ENCODE results near the gene KLHL10.

The KLHL10 gene

GRCh38 chr17:41891135-41892020 lies 53.8 kb downstream of the KLHL10 start:
- Histone ChIP-seq H3K4me3 (ENCODE audit: low read depth in 1 of 2, low read length in 2 of 2) (no peak overlapping the region), H3K27ac (ENCODE audit: low read depth, low read length) (no peak overlapping the region), H3K9me3 (ENCODE audit: low read length) (no peaks in the 10 kb centered on the region), H3K4me1 (ENCODE audit: insufficient read depth, low read length) (peaks cover 7% of the 10 kb centered on the region), H3K9ac (ENCODE audit: low read length) (no peak overlapping the region), H3K27me3 (ENCODE audit: control insufficient read depth in 1 of 2, insufficient read depth in 2 of 2, low read length in 2 of 2) (no peaks in the 10 kb centered on the region), H3K36me3 (ENCODE audit: insufficient read depth, low read length) (peaks cover 61% of the 10 kb centered on the region)

DNA sequence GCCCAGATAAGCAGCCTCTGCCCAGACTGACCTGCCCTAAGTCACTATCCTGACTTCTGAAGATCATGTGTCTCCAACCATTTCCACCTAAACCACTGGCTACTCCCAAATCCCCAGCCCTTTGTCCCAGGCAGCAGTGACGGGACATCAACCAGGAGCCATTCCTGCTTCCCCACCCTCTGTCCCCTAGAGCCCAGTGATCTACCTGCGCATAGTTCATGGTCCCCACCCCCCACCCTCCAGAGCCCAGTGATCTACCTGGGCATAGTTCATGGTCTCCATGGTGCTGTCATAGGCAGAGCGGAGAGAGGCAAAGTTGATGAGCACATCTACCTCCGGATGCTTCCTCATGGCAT lies 54.4 kb downstream of the KLHL10 start:
- H3K27ac ChIP-seq (ENCODE audit: low read depth, low read length) = no peak overlapping the region
- no peaks in the 10 kb centered on the region for H3K9me3 ChIP-seq (ENCODE audit: low read length)
- peaks cover 62% of the 10 kb centered on the region for H3K36me3 ChIP-seq (ENCODE audit: insufficient read depth, low read length)
- no peaks in the 10 kb centered on the region for H3K27me3 ChIP-seq (ENCODE audit: control insufficient read depth in 1 of 2, insufficient read depth in 2 of 2, low read length in 2 of 2)
- no peak overlapping the region for H3K9ac ChIP-seq (ENCODE audit: low read length)
- peaks cover 7% of the 10 kb centered on the region for H3K4me1 ChIP-seq (ENCODE audit: insufficient read depth, low read length)
- H3K4me3 ChIP-seq (ENCODE audit: low read depth in 1 of 2, low read length in 2 of 2) = no peak overlapping the region

DNA sequence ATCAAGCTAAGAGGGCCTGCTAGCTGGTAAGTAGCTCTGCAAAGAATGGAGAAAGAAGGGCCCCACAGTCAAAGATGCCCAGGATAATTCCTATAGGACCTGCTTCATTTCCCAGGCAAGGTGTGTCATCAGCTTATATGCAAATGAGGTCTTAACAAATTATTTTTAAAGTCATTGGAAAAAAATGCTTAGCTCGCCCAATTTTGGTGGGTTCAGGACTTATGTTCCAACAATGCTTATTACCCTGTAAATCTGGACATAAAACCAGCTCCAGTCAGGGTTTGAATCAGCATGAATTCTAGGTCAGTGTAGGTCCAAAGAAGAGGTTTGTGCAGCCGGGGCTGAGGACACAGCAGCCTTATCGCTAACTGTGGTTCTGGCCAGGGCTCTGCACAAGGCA lies 55.8 kb downstream of the KLHL10 start:
- Histone ChIP-seq H3K36me3 (ENCODE audit: insufficient read depth, low read length) (peaks cover 57% of the 10 kb centered on the region), H3K9ac (ENCODE audit: low read length) (no peak overlapping the region)

GRCh38 chr17:41894791-41895331 lies 57.2 kb downstream of the KLHL10 start:
- no peak overlapping the region for H3K4me3 ChIP-seq (ENCODE audit: low read depth in 1 of 2, low read length in 2 of 2)
- H3K27ac ChIP-seq (ENCODE audit: low read depth, low read length) = peak overlapping the region; percentile 23
- no peak overlapping the region for H3K9ac ChIP-seq (ENCODE audit: low read length)
- H3K27me3 ChIP-seq (ENCODE audit: control insufficient read depth in 1 of 2, insufficient read depth in 2 of 2, low read length in 2 of 2) = no peaks in the 10 kb centered on the region
- no peaks in the 10 kb centered on the region for H3K9me3 ChIP-seq (ENCODE audit: low read length)
- H3K4me1 ChIP-seq (ENCODE audit: insufficient read depth, low read length) = peaks cover 7% of the 10 kb centered on the region
- peaks cover 54% of the 10 kb centered on the region for H3K36me3 ChIP-seq (ENCODE audit: insufficient read depth, low read length)

More for the DNA sequence above, 55.8 kb downstream of the KLHL10 start:
- peaks cover 7% of the 10 kb centered on the region for H3K4me1 ChIP-seq (ENCODE audit: insufficient read depth, low read length)
- H3K27me3 ChIP-seq (ENCODE audit: control insufficient read depth in 1 of 2, insufficient read depth in 2 of 2, low read length in 2 of 2) = no peaks in the 10 kb centered on the region
- H3K27ac ChIP-seq (ENCODE audit: low read depth, low read length) = no peak overlapping the region
- no peak overlapping the region for H3K4me3 ChIP-seq (ENCODE audit: low read depth in 1 of 2, low read length in 2 of 2)
- H3K9me3 ChIP-seq (ENCODE audit: low read length) = no peaks in the 10 kb centered on the region

DNA sequence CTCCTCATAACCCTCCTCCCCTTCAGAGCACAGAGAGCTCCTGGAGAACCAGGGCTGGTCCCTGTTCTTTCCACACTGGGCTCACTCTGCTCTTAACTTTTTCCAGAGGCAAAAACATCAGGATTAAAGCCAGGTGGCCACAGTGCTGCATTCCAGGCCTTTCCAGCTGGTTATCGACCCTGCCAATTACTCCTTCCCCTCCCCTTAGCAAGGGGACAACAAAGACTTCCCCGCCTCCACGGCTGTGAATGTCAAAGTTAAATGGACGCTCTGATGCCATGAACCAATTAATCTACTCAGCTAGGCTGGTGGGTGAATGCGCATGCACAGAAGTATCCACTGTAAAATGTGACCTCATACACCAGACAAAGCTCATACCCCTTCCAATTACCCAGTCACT lies 58.0 kb downstream of the KLHL10 start:
- Histone ChIP-seq H3K27me3 (ENCODE audit: control insufficient read depth in 1 of 2, insufficient read depth in 2 of 2, low read length in 2 of 2) (no peaks in the 10 kb centered on the region), H3K36me3 (ENCODE audit: insufficient read depth, low read length) (peaks cover 52% of the 10 kb centered on the region), H3K4me3 (ENCODE audit: low read depth in 1 of 2, low read length in 2 of 2) (no peak overlapping the region), H3K4me1 (ENCODE audit: insufficient read depth, low read length) (peaks cover 7% of the 10 kb centered on the region), H3K27ac (ENCODE audit: low read depth, low read length) (peak overlapping the region; percentile 23), H3K9me3 (ENCODE audit: low read length) (no peaks in the 10 kb centered on the region), H3K9ac (ENCODE audit: low read length) (no peak overlapping the region)

DNA sequence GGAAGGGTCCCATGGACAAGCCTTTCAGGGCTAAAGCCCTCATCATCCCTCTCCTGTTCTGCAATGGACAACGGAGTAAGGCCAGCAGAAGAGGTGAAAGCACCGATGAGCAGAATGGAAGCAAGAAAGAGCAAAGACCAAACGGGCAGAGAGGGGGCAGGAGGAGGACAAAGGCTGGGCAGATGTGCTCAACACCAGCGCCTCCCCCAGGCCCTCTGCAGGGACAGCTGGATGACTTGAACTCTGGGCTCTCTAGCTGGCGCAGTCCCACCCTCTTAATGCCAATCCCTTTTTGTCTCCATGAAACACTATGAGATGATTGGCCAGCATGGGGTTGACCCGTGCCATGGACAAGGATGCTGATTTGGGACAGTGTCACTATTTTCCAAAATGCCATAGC lies 59.1 kb downstream of the KLHL10 start:
- no peak overlapping the region for H3K27ac ChIP-seq (ENCODE audit: low read depth, low read length)
- peaks cover 55% of the 10 kb centered on the region for H3K36me3 ChIP-seq (ENCODE audit: insufficient read depth, low read length)
- no peaks in the 10 kb centered on the region for H3K9me3 ChIP-seq (ENCODE audit: low read length)
- no peak overlapping the region for H3K9ac ChIP-seq (ENCODE audit: low read length)
- no peak overlapping the region for H3K4me3 ChIP-seq (ENCODE audit: low read depth in 1 of 2, low read length in 2 of 2)
- no peaks in the 10 kb centered on the region for H3K27me3 ChIP-seq (ENCODE audit: control insufficient read depth in 1 of 2, insufficient read depth in 2 of 2, low read length in 2 of 2)
- H3K4me1 ChIP-seq (ENCODE audit: insufficient read depth, low read length) = peaks cover 7% of the 10 kb centered on the region

Measured in muscle layer of colon (tissue), 2 donors.